Gastroesophageal sphincter (tissue), 4 donors: Measurements from ENCODE around the gene RASGEF1C. TPM values are rescaled to one million over a fixed set of nuclear protein-coding genes. Genes with fewer than 3 reads are reported as not detected.

ENCODE experiments used
- ATAC-seq: fragments of 150-250 bp; one replicate; pipeline ENCODE4 v1.9.1; 2016; ENCODE audit warnings: mild to moderate bottlenecking, moderate library complexity
- H3K27ac ChIP-seq, 4 donors: fragments of 200-600 bp; sonication (generic) in 3 of 4; 1 replicate in 3 of 4; 2 replicates in 1 of 4; pipeline ENCODE4 v1.5.1; 2016 to 2019
- H3K27me3 ChIP-seq: fragments of 200-600 bp; sonication (generic); one replicate; pipeline ENCODE4 v1.5.1; 2019
- H3K36me3 ChIP-seq, 2 donors: fragments of 200-600 bp; sonication (generic); one replicate each; pipeline ENCODE4 v1.5.1; 2019; ENCODE audit warnings: control low read depth in 1 of 2
- H3K4me1 ChIP-seq, 3 donors: fragments of 200-600 bp; sonication (generic); 1 replicate in 2 of 3; 2 replicates in 1 of 3; pipeline ENCODE4 v1.5.1; 2016 to 2019; ENCODE audit warnings: control low read depth in 2 of 3
- H3K4me3 ChIP-seq, 2 donors: fragments of 200-600 bp; sonication (generic); one replicate each; pipeline ENCODE4 v1.5.1; 2019; ENCODE audit warnings: mild to moderate bottlenecking in 1 of 2, moderate library complexity in 1 of 2
- H3K9me3 ChIP-seq, 3 donors: fragments of 200-600 bp; sonication (generic); one replicate each; pipeline ENCODE4 v1.5.1; 2017 to 2019; ENCODE audit warnings: control low read depth in 2 of 3
- CTCF ChIP-seq, 4 experiments: fragments of 200-600 bp in 2 of 4; fragments of 450-650 bp in 2 of 4; sonication (generic) in 1 of 4; IDR thresholded peaks; one replicate each; pipeline ENCODE4 v1.5.1; 2017 to 2019; ENCODE audit warnings: antibody characterized with exemption in 4 of 4, mild to moderate bottlenecking in 2 of 4, moderate library complexity in 2 of 4
- EP300 ChIP-seq: sonication (generic); formaldehyde crosslinking; IDR thresholded peaks from one replicate; pipeline ENCODE4 v1.6.1; 2017; ENCODE audit warnings: antibody characterized with exemption, mild to moderate bottlenecking
- POLR2A ChIP-seq, 2 donors: fragments of 450-650 bp; IDR thresholded peaks; one replicate each; pipeline ENCODE4 v1.6.1; 2017; ENCODE audit warnings: antibody characterized with exemption in 2 of 2, mild to moderate bottlenecking in 2 of 2, moderate library complexity in 1 of 2
- POLR2AphosphoS5 ChIP-seq: sonication (generic); formaldehyde crosslinking; IDR thresholded peaks from one replicate; pipeline ENCODE4 v1.6.1; 2017; ENCODE audit warnings: antibody characterized with exemption
- WGBS, 2 donors: methylation state at CpG; one replicate each; pipeline ENCODE4 v1.1.5; 2018; ENCODE audit warnings: low coverage in 1 of 2; 5-methylcytosine and 5-hydroxymethylcytosine counted together
- total RNA-seq, 4 donors: library from RNA; depleted of rRNA; stranded (reverse); fragments of >200 nt; gene quantifications; one replicate each; pipeline ENCODE4 v1.1.0, GENCODE V29; 2016

The RASGEF1C gene
- total RNA-seq, 4 donors from 2014 or later = 0.81 to 8.4 (median 2.0) TPM

GRCh38 chr5:180153991-180154390, 55.0 kb downstream of the RASGEF1C start:
- WGBS, 2 donors = 85 to 89% methylated on average over 1 to 4 of the region's 6 CpGs
- H3K36me3 ChIP-seq = no peaks in the 10 kb centered on the region
- peaks cover 0 to 32% (median 0%) of the 10 kb centered on the region in 3 donors for H3K9me3 ChIP-seq
- no peaks in the 10 kb centered on the region for H3K4me1 ChIP-seq
- H3K27ac ChIP-seq = no peak overlapping the region
- H3K4me3 ChIP-seq = no peak overlapping the region
- TF ChIP-seq CTCF (IDR thresholded peaks at IDR 0.05) = no peak
- no peak for TF ChIP-seq POLR2AphosphoS5
- no peak for TF ChIP-seq POLR2A (IDR thresholded peaks at IDR 0.05)
- TF ChIP-seq EP300 = no peak
- no peak for ATAC-seq
- no peaks in the 10 kb centered on the region for H3K27me3 ChIP-seq

- H3K27ac ChIP-seq = no peak overlapping the region
- no peaks in the 10 kb centered on the region for H3K27me3 ChIP-seq
- TF ChIP-seq EP300 (no peak), CTCF (IDR thresholded peaks at IDR 0.05) (no peak), POLR2A (IDR thresholded peaks at IDR 0.05) (no peak), POLR2AphosphoS5 (no peak)
- ATAC-seq = no peak
- 0 to 14% methylated on average over 1 of the region's 1 CpG for WGBS, 2 donors
- H3K4me1 ChIP-seq = no peaks in the 10 kb centered on the region
- peaks cover 0 to 39% (median 0%) of the 10 kb centered on the region in 3 donors for H3K9me3 ChIP-seq
- H3K36me3 ChIP-seq = no peaks in the 10 kb centered on the region
- no peak overlapping the region for H3K4me3 ChIP-seq
These were observed 55.9 kb downstream of the RASGEF1C start for GRCh38 chr5:180153099-180153498.

GRCh38 chr5:180143656-180144364, 65.2 kb downstream of the RASGEF1C start:
- peaks cover 0 to 36% (median 0%) of the 10 kb centered on the region in 3 donors for H3K9me3 ChIP-seq
- no peaks in the 10 kb centered on the region for H3K4me1 ChIP-seq
- no peak for ATAC-seq
- no peak overlapping the region for H3K27ac ChIP-seq
- no peak overlapping the region for H3K4me3 ChIP-seq
- H3K27me3 ChIP-seq = peaks cover 46% of the 10 kb centered on the region
- no peaks in the 10 kb centered on the region for H3K36me3 ChIP-seq
- WGBS, 2 donors = 17 to 74% methylated on average over 1 to 6 of the region's 16 CpGs
- TF ChIP-seq EP300 = no peak
- TF ChIP-seq POLR2AphosphoS5 = no peak
- TF ChIP-seq POLR2A (IDR thresholded peaks at IDR 0.05) = no peak
- TF ChIP-seq CTCF (IDR thresholded peaks at IDR 0.05) = no peak

- no peak for ATAC-seq
- Histone ChIP-seq H3K9me3 (peaks cover 0 to 30% (median 0%) of the 10 kb centered on the region in 3 donors), H3K36me3 (no peaks in the 10 kb centered on the region), H3K27me3 (peaks cover 52% of the 10 kb centered on the region), H3K4me1 (no peaks in the 10 kb centered on the region), H3K27ac (no peak overlapping the region), H3K4me3 (no peak overlapping the region)
- 62 to 73% methylated on average over 5 to 6 of the region's 13 CpGs for WGBS, 2 donors
- TF ChIP-seq POLR2A (IDR thresholded peaks at IDR 0.05) (no peak), CTCF (IDR thresholded peaks at IDR 0.05) (no peak), POLR2AphosphoS5 (no peak), EP300 (no peak)
These were observed 66.0 kb downstream of the RASGEF1C start for GRCh38 chr5:180142824-180143610.
